ENCODE measurements around the gene STK32B. TPM values are rescaled to one million over a fixed set of nuclear protein-coding genes. Genes with fewer than 3 reads are reported as not detected.

STK32B gene
- total RNA-seq, 1 experiment from 2014 or later = not detected

- CTCF ChIA-PET = no interaction called here
- no TSS peak for BruUV-seq (replicated peaks)
- Mint-ChIP-seq H3K27me3 (ENCODE audit: unreplicated experiment) (no peaks in the 10 kb centered on the region), H3K4me3 (ENCODE audit: low read depth, unreplicated experiment) (no peak overlapping the region), H3K36me3 (ENCODE audit: insufficient read depth, unreplicated experiment) (no peaks in the 10 kb centered on the region), H3K27ac (ENCODE audit: unreplicated experiment) (no peak overlapping the region), H3K4me1 (ENCODE audit: low read depth, unreplicated experiment) (no peaks in the 10 kb centered on the region), H3K9me3 (ENCODE audit: low read depth, unreplicated experiment) (peaks cover 2% of the 10 kb centered on the region)
- no peak for TF ChIP-seq CTCF (IDR thresholded peaks at IDR 0.05; ENCODE audit: unreplicated experiment)
- intact Hi-C loops (cut with micrococcal nuclease; ENCODE audit: unreplicated experiment) = no loop called here
- DNase-seq = no peak
Measured at GRCh38 chr4:5024673-5025072, 26.6 kb upstream of the STK32B start.

GRCh38 chr4:5026371-5026770 lies 24.9 kb upstream of the STK32B start:
- Mint-ChIP-seq H3K4me1 (ENCODE audit: low read depth, unreplicated experiment) (no peaks in the 10 kb centered on the region), H3K9me3 (ENCODE audit: low read depth, unreplicated experiment) (peaks cover 6% of the 10 kb centered on the region), H3K4me3 (ENCODE audit: low read depth, unreplicated experiment) (no peak overlapping the region), H3K27ac (ENCODE audit: unreplicated experiment) (no peak overlapping the region), H3K27me3 (ENCODE audit: unreplicated experiment) (no peaks in the 10 kb centered on the region), H3K36me3 (ENCODE audit: insufficient read depth, unreplicated experiment) (no peaks in the 10 kb centered on the region)
- DNase-seq = no peak
- no TSS peak for BruUV-seq (replicated peaks)
- CTCF ChIA-PET = no interaction called here
- no peak for TF ChIP-seq CTCF (IDR thresholded peaks at IDR 0.05; ENCODE audit: unreplicated experiment)
- intact Hi-C loops (cut with micrococcal nuclease; ENCODE audit: unreplicated experiment) = no loop called here

- intact Hi-C loops (cut with micrococcal nuclease; ENCODE audit: unreplicated experiment) = no loop called here
- no peak for TF ChIP-seq CTCF (IDR thresholded peaks at IDR 0.05; ENCODE audit: unreplicated experiment)
- no peak for DNase-seq
Measured at GRCh38 chr4:5027346-5027745, 23.9 kb upstream of the STK32B start.

GRCh38 chr4:5028480-5028879 lies 22.8 kb upstream of the STK32B start:
- intact Hi-C loops (cut with micrococcal nuclease; ENCODE audit: unreplicated experiment) = no loop called here
- no peaks in the 10 kb centered on the region for H3K36me3 Mint-ChIP-seq (ENCODE audit: insufficient read depth, unreplicated experiment)
- no peak overlapping the region for H3K4me3 Mint-ChIP-seq (ENCODE audit: low read depth, unreplicated experiment)
- no TSS peak for BruUV-seq (replicated peaks)
- peaks cover 6% of the 10 kb centered on the region for H3K9me3 Mint-ChIP-seq (ENCODE audit: low read depth, unreplicated experiment)
- H3K27ac Mint-ChIP-seq (ENCODE audit: unreplicated experiment) = no peak overlapping the region
- TF ChIP-seq CTCF (IDR thresholded peaks at IDR 0.05; ENCODE audit: unreplicated experiment) = no peak
- H3K27me3 Mint-ChIP-seq (ENCODE audit: unreplicated experiment) = no peaks in the 10 kb centered on the region
- CTCF ChIA-PET = no interaction called here
- H3K4me1 Mint-ChIP-seq (ENCODE audit: low read depth, unreplicated experiment) = no peaks in the 10 kb centered on the region
- no peak for DNase-seq

More at GRCh38 chr4:5027346-5027745, 23.9 kb upstream of the STK32B start:
- no peaks in the 10 kb centered on the region for H3K4me1 Mint-ChIP-seq (ENCODE audit: low read depth, unreplicated experiment)
- no peak overlapping the region for H3K4me3 Mint-ChIP-seq (ENCODE audit: low read depth, unreplicated experiment)
- no peaks in the 10 kb centered on the region for H3K27me3 Mint-ChIP-seq (ENCODE audit: unreplicated experiment)
- no TSS peak for BruUV-seq (replicated peaks)
- H3K27ac Mint-ChIP-seq (ENCODE audit: unreplicated experiment) = no peak overlapping the region
- no peaks in the 10 kb centered on the region for H3K36me3 Mint-ChIP-seq (ENCODE audit: insufficient read depth, unreplicated experiment)
- peaks cover 6% of the 10 kb centered on the region for H3K9me3 Mint-ChIP-seq (ENCODE audit: low read depth, unreplicated experiment)
- CTCF ChIA-PET = no interaction called here

GRCh38 chr4:5029447-5029846 lies 21.8 kb upstream of the STK32B start:
- intact Hi-C loops (cut with micrococcal nuclease; ENCODE audit: unreplicated experiment) = no loop called here
- Mint-ChIP-seq H3K36me3 (ENCODE audit: insufficient read depth, unreplicated experiment) (no peaks in the 10 kb centered on the region), H3K27ac (ENCODE audit: unreplicated experiment) (no peak overlapping the region), H3K4me1 (ENCODE audit: low read depth, unreplicated experiment) (no peaks in the 10 kb centered on the region), H3K4me3 (ENCODE audit: low read depth, unreplicated experiment) (no peak overlapping the region), H3K27me3 (ENCODE audit: unreplicated experiment) (no peaks in the 10 kb centered on the region), H3K9me3 (ENCODE audit: low read depth, unreplicated experiment) (peaks cover 6% of the 10 kb centered on the region)
- CTCF ChIA-PET = no interaction called here
- BruUV-seq (replicated peaks) = no TSS peak
- no peak for DNase-seq
- TF ChIP-seq CTCF (IDR thresholded peaks at IDR 0.05; ENCODE audit: unreplicated experiment) = no peak
